GM19324 (cell line): ENCODE results near the gene USP13.

Experiments
- ATAC-seq: cut with Tn5 transposase; IDR thresholded peaks from one replicate; pipeline ENCODE4 v1.9.1; 2021; ENCODE audit warnings: mild to moderate bottlenecking, moderate library complexity; ENCODE audit not compliant: unreplicated experiment, low FRiP score

The USP13 gene

GRCh38 chr3:179695672-179696313 is 43.0 kb downstream of the USP13 start:
- no peak for ATAC-seq

DNA sequence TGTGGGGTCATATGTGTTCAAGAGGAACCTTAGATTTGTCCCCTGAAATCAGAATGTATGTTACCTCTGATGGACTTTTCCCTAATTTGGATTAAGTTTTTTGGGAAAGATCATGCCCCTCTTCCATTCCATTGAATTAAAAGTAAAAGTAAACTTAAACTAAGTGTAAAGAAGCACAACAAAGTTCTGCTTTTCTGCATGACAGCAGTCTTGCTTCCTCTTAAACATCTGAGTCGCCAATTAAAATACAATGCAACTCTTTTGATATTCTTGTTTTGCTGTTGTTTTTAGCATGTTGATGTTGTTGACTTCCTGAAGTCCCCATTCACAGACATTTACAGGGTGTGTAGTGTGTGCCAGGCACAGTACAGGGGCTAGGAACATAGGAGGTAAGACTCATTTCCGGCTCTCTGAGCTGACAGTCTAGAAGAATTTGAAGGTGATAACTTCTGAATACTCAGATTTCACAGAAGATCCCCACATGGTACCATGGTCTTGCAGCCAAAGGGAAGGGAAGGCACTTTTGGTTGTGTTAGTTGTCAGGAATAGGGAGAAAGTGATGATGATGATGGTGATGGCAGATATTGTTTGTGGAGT is 45.0 kb downstream of the USP13 start:
- no peak for ATAC-seq

GRCh38 chr3:179700716-179701115 is 47.9 kb downstream of the USP13 start:
- no peak for ATAC-seq

DNA sequence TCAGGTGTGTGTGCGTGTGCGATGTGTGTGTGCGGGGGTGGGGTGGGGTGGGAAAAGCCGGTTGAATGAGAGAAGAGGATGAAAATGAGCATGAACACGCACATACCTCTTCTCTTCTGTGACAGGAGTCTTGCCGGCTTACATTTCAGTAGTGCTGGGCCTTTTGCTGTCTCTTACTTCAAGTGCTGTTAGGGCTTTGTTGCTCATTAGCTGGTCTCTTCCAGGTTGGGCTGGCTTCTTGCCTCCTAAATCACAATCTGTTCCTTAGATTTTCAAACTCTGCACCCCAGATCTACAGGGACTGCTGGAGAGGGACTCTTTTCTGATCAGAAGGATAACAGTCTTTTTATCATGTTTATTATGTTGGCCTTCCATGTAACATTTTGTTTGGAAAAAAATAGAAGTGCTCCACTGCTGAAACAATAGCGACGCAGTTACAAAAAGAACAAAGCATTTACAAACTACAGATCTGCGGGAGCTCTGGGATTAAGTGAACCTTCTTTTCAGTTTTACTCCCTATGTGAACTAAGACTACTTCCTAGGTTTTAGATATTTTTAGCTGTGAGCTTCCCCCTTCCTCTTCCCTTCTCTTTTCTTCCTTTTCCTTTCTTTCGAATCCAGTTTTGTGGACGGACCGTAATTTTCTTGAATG is 48.5 kb downstream of the USP13 start:
- ATAC-seq, result no peak

DNA sequence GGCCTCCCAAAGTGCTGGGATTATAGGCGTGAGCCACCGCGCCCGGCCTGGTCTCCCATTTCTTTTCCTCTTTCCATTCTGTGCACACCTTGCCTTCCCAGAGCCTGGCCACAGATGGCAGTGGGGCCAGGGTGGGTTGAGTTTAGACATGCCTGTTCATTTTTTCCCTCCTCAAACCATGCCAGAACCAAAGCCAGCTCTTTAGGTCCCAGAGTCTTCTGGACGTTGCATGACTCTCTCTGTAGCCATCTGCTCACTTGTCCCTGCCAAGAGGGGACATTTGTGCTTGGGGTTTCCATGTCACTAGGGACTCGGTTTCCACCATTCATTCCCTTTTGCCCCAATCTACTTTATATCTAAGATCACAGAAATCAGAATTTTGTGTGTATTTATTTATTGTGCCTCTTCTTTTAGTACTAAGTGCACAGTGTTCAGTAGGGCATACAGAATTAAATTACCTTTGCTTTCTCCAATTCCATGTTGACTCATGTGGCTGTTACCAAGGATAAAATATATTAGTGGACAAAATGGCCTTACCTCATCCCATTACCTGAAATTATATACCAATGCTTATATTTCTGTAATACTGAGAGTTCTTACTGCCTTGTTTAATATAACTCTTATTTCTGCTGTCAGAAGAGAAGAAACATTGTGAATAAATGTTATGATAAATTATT is 49.6 kb downstream of the USP13 start:
- no peak for ATAC-seq

GRCh38 chr3:179703816-179704215 is 51.0 kb downstream of the USP13 start:
- ATAC-seq, result no peak

DNA sequence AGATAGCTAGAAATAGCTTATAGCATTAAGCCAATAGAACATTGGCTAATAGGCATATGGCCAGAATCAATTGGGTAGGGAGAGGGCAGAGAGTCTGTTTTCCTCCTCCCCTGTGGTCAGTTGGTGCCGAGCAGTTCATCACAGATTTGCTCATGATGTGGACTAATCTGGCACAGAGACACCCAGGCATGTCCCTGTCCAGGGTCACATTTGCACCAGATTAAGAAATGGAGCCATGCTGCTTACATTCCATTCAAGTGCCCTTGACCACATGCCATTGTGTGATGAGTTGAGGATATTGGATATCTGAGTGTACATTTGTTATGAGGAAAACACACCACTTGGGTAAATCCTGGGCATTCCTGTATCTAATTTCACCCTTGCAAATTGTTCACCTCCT is 53.4 kb downstream of the USP13 start:
- no peak for ATAC-seq

- no peak for ATAC-seq
Measured at GRCh38 chr3:179710079-179710478, 57.2 kb downstream of the USP13 start.

GRCh38 chr3:179713643-179714090 is 60.8 kb downstream of the USP13 start:
- ATAC-seq, result no peak

DNA sequence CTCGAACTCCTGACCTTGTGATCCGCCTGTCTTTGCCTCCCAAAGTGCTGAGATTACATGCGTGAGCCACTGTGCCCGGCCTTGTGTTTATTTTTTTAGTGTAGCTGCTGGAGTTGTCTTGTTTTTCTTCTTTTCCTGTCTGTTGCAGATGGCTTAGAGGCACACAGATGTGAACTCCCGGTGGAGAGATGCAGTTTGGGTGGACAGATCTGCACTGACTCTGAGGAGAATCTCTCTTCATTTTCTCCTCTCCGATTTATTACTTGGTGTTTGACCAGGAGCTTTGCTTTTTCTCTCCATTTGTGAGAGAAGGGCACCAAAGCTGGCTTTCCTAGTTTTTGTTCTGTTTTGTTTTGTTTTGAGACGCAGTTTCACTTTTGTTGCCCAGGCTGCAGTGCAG is 62.7 kb downstream of the USP13 start:
- no peak for ATAC-seq

DNA sequence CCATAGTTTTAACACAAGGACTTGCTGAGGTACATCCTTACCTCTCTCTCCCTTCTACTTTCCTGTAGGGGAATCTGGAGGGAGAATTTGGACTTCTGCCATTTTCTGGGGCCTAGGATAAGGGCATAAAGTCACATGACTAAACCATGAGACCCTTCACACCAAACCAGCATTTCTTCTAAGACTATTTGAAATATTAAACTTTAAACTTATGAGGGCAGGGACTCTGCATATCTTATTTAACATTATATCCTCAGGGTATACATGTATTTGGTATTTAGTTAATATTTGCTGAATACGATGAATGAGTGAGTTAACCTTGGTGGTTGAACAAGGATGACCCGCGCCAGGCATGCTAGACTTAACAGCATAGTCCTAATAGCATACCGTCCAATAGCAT is 63.4 kb downstream of the USP13 start:
- ATAC-seq, result no peak

- no peak for ATAC-seq
Measured at GRCh38 chr3:179716811-179717210, 64.0 kb downstream of the USP13 start.

- ATAC-seq, result no peak
Measured at GRCh38 chr3:179717219-179717618, 64.4 kb downstream of the USP13 start.

- no peak for ATAC-seq
Measured at GRCh38 chr3:179719048-179719734, 66.4 kb downstream of the USP13 start.

DNA sequence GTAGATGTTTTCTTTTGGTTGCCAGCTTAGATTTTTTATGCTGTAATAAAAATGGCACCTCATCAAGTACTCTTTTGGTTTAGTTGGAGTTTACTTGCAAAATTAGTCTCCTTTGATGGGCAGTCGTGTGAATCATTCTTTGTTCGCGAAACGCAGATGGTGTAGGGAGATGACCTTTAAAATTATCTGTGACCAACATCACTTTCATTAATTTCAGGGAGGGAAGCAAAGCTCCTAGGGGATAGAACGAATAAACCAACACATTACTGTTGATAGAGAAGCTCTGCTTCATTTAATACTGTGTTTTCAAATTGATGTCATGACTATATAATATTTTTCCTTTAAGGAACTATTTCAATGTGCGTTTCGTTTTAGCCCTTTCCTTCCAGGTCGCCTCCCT is 67.4 kb downstream of the USP13 start:
- no peak for ATAC-seq

GRCh38 chr3:179723617-179724016 is 70.8 kb downstream of the USP13 start:
- no peak for ATAC-seq

DNA sequence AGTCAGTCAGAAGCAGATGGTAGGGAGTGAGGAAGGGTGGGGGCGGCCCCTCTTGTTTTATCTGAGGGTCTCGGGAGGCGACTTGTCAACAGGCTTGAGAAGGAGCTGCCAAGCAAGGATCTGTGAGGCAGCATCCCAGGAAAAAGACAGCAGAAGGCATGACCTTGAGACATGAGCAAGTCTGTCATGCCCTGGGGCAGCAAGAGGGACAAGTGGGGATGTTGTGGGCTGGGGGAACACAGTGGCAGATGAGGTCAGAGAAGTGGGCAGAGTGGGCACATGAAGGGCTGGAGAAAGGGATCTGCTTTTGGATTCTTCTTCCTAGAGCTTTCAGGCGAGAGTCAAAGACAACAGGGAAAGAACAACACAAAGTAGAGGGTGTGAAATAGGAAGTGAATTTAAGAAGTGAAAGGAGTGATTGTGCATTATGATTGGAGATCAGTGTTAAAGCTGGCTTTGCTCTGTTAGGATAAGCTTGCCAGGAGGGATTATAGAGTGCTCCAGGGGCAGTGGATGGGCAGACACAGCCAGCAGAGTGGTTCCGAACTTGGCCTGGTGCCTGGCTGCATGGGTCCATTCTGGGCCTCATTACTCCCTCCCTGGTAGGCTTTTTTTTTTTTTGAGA is 73.3 kb downstream of the USP13 start:
- ATAC-seq, result no peak

- no peak for ATAC-seq
Measured at GRCh38 chr3:179729086-179729485, 76.2 kb downstream of the USP13 start.

- ATAC-seq, result no peak
Measured at GRCh38 chr3:179729981-179730380, 77.1 kb downstream of the USP13 start.

GRCh38 chr3:179730506-179730905 is 77.7 kb downstream of the USP13 start:
- ATAC-seq, result no peak
